ENCODE data around the gene CP. TPM values are rescaled to one million over a fixed set of nuclear protein-coding genes. Genes with fewer than 3 reads are reported as not detected.

Gene CP
- polyA plus RNA-seq, 3 donors, result 0.04 TPM; not detected in 2

DNA sequence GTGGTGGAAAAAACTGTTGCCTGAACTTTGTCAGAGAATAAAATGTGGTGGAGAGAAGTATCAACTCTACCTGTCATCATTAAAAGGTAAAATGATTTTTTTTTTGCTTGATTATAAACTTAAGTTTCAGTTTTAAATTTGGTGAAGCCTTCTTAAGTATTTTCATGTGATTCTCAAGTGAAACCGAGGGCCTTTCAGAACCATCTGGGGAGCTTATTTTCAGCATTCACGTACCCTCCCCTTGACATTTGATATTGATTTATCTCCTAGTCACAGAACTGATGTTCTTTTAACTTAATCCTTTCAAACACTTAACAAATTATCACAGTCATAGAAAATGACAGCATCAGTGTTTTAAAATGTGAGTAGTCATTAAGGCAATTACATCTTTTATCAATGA is 53.7 kb downstream of the CP start:
- H3K4me3 ChIP-seq (replicated peaks in 1 of 3; ENCODE audit: low read depth in 2 of 3, low read length in 3 of 3), result no peak overlapping the region
- no peak overlapping the region for H3K9ac ChIP-seq (ENCODE audit: insufficient read depth, low read length, poor library complexity, severe bottlenecking)
- TF ChIP-seq, protein P1, sequence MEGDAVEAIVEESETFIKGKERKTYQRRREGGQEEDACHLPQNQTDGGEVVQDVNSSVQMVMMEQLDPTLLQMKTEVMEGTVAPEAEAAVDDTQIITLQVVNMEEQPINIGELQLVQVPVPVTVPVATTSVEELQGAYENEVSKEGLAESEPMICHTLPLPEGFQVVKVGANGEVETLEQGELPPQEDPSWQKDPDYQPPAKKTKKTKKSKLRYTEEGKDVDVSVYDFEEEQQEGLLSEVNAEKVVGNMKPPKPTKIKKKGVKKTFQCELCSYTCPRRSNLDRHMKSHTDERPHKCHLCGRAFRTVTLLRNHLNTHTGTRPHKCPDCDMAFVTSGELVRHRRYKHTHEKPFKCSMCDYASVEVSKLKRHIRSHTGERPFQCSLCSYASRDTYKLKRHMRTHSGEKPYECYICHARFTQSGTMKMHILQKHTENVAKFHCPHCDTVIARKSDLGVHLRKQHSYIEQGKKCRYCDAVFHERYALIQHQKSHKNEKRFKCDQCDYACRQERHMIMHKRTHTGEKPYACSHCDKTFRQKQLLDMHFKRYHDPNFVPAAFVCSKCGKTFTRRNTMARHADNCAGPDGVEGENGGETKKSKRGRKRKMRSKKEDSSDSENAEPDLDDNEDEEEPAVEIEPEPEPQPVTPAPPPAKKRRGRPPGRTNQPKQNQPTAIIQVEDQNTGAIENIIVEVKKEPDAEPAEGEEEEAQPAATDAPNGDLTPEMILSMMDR (IDR thresholded peaks at IDR 0.05), result no peak
- H3K27me3 ChIP-seq (ENCODE audit: control insufficient read depth in 2 of 2, insufficient read depth in 2 of 2, low read length in 2 of 2), result no peaks in the 10 kb centered on the region
- peaks cover 90 to 100% of the 10 kb centered on the region in 2 donors for H3K36me3 ChIP-seq (replicated peaks in 1 of 2; ENCODE audit: control insufficient read depth in 1 of 2, insufficient read depth in 2 of 2, low read length in 2 of 2)
- no peak overlapping the region for H3K4me3 Mint-ChIP-seq
- H3K27ac ChIP-seq (ENCODE audit: low read depth in 1 of 2, low read length in 2 of 2), result no peak overlapping the region
- WGBS (ENCODE audit: insufficient coverage), result no CpG with 5 or more reads among the region's 2 CpGs
- H3K36me3 Mint-ChIP-seq, result peaks cover 66 to 84% of the 10 kb centered on the region in 2 donors
- DNase-seq, result no peak
- H2AFZ ChIP-seq (ENCODE audit: insufficient read depth, low read depth, low read length, poor library complexity, severe bottlenecking), result no peak overlapping the region
- no peaks in the 10 kb centered on the region for H3K27me3 Mint-ChIP-seq (ENCODE audit: low read depth in 3 of 3)
- H3K79me2 ChIP-seq (ENCODE audit: insufficient read depth, low read length), result no peaks in the 10 kb centered on the region
- H3K9me3 Mint-ChIP-seq, result no peaks in the 10 kb centered on the region
- no peaks in the 10 kb centered on the region for H3K4me1 Mint-ChIP-seq
- no peaks in the 10 kb centered on the region for H3K9me3 ChIP-seq (replicated peaks in 1 of 2; ENCODE audit: control insufficient read depth in 1 of 2, insufficient read depth in 1 of 2, low read length in 2 of 2)
- H3K27ac Mint-ChIP-seq, result no peak overlapping the region
- no peaks in the 10 kb centered on the region for H3K4me1 ChIP-seq (ENCODE audit: control insufficient read depth in 1 of 2, insufficient read depth in 2 of 2, low read length in 2 of 2)
- H3K4me2 ChIP-seq (replicated peaks; ENCODE audit: extremely low read depth, low read length, poor library complexity, severe bottlenecking), result no peak overlapping the region
- intact Hi-C loops (cut with micrococcal nuclease), result no loop called here
- H4K20me1 ChIP-seq (ENCODE audit: insufficient read depth, low read length), result no peaks in the 10 kb centered on the region

DNA sequence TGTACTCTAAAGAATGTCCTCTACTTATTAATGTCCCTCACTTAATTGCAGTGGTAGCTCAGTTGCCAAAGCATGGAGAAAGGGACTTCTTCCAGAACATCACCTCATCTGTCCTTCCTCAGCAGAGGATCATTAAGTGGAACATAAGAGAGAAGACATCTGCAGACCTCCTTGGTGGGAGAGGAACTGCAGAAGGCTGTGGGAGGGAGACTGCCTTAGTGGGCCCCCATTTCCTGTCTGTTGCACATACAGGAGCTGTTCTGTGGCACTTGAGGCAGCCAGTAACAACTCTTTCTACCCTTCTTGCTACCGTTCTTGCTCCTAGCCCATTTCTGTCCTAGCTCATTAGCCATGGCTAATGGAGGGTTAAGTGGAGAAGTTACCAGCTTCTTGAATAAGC is 58.6 kb downstream of the CP start:
- DNase-seq, result no peak
- intact Hi-C loops (cut with micrococcal nuclease), result no loop called here
- H2AFZ ChIP-seq (ENCODE audit: insufficient read depth, low read depth, low read length, poor library complexity, severe bottlenecking), result no peak overlapping the region
- no peaks in the 10 kb centered on the region for H3K79me2 ChIP-seq (ENCODE audit: insufficient read depth, low read length)
- Mint-ChIP-seq H3K27ac (no peak overlapping the region), H3K4me1 (no peaks in the 10 kb centered on the region), H3K9me3 (no peaks in the 10 kb centered on the region), H3K36me3 (peaks cover 74 to 83% of the 10 kb centered on the region in 2 donors), H3K4me3 (no peak overlapping the region), H3K27me3 (ENCODE audit: low read depth in 3 of 3) (no peaks in the 10 kb centered on the region)
- H3K4me1 ChIP-seq (ENCODE audit: control insufficient read depth in 1 of 2, insufficient read depth in 2 of 2, low read length in 2 of 2), result no peaks in the 10 kb centered on the region
- H3K4me2 ChIP-seq (replicated peaks; ENCODE audit: extremely low read depth, low read length, poor library complexity, severe bottlenecking), result no peak overlapping the region
- H3K9me3 ChIP-seq (replicated peaks in 1 of 2; ENCODE audit: control insufficient read depth in 1 of 2, insufficient read depth in 1 of 2, low read length in 2 of 2), result no peaks in the 10 kb centered on the region
- H3K27ac ChIP-seq (ENCODE audit: low read depth in 1 of 2, low read length in 2 of 2), result peak overlapping the region in 1 of 2 donors; percentile 34
- no peak overlapping the region for H3K9ac ChIP-seq (ENCODE audit: insufficient read depth, low read length, poor library complexity, severe bottlenecking)
- no peak overlapping the region for H3K4me3 ChIP-seq (replicated peaks in 1 of 3; ENCODE audit: low read depth in 2 of 3, low read length in 3 of 3)
- TF ChIP-seq, protein P1 (IDR thresholded peaks at IDR 0.05), result no peak
- WGBS (ENCODE audit: insufficient coverage), result no CpG with 5 or more reads among the region's 1 CpG
- H3K36me3 ChIP-seq (replicated peaks in 1 of 2; ENCODE audit: control insufficient read depth in 1 of 2, insufficient read depth in 2 of 2, low read length in 2 of 2), result peaks cover 90 to 100% of the 10 kb centered on the region in 2 donors
- no peaks in the 10 kb centered on the region for H4K20me1 ChIP-seq (ENCODE audit: insufficient read depth, low read length)
- H3K27me3 ChIP-seq (ENCODE audit: control insufficient read depth in 2 of 2, insufficient read depth in 2 of 2, low read length in 2 of 2), result no peaks in the 10 kb centered on the region

All from CD14-positive monocyte (primary cell).